Measurements from ENCODE around the gene CTTN.
"Not testable (repeated sequence)": the region's sequence is repeated elsewhere in the genome, so short reads cannot be mapped to it uniquely, and the experiment has no call there.

CTTN gene

DNA sequence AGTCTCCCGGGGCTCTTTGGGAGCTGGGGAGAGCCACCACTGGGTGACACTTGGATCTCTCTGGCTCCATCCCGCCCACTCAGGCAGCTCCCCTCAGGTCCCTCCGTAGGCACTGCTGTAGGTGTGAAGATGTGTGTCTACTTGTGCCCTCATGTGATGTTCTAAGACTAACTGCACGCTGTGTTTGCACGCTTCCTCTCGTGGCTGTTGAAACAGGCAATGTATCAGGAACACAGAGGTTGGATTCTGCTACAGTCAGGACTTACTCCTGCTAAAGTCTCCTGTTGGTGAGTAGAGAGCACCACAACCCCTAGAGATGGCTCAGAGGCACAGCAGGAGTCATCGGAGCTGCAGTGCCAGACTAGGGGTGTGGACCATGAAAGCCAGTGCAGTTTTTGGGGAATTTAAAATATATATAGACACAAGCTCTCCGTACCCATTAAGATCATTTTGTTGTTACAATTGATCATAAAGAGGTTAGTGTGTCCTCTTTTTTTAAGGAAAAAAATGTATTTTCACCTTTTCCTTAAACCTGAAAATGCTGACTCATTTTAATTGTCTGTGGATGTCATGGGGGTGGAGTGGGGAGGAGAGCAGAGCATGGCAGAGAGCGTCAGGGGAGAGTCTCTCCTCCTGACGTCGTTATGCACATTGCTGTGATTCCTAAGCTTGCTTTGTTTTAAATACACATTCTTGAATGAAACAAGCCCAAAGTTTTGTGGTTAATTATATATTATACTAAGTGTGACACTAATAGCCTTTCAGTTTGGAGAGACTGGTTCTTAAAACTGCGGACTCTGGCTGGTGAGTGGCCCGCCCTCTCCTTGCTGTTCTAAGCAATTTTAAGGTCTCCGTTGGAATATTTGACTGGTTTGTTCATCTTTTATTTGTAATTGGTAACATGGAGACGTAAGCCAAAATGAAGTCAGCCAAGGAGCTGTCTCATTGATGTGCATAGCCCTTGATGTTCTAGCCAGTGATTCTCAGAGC, 16.2 kb upstream of the CTTN start:
- DNase-seq: no peak

DNA sequence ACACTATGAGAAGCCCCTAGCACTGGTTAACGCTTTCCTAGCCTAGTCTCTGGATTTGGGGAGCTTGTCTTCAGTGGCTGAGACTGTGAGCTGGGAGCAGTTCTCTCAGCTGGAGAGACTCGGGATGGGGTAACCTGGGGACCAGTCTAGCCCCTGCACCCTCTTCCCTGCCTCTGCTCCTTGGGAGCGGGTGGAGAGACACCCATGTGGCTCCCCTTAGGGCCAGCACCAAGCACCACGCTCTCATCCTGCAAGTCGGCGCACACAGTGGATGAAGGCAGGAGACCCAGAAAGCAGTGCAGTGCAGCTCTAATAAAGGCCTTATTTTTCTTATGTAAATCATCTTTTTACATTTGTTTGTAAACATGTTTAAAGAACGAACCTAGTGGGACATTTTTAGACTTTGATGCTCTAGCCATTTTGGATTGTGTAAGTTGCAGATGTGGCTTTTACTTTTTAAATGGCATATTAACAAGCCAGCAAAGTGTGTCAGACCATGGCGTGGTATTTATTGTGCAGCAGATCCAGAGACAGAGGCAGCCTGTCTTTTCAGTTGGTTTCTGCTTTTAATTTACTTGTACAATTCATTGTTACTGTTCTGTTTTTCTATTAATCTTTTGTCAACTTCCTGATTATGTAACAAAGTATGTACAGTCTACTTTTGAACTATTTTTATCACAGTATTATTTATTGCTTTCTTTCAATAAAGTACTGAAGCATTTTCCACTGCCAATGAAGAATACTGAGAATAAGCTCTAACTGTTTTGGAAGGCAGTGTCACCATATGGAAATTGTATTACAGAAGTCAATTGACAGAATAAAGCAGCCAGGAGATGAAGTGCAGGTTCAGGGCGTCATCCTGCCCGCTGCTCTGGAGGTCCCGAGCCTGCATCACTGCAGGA, 14.4 kb upstream of the CTTN start:
- no peak for DNase-seq

DNA sequence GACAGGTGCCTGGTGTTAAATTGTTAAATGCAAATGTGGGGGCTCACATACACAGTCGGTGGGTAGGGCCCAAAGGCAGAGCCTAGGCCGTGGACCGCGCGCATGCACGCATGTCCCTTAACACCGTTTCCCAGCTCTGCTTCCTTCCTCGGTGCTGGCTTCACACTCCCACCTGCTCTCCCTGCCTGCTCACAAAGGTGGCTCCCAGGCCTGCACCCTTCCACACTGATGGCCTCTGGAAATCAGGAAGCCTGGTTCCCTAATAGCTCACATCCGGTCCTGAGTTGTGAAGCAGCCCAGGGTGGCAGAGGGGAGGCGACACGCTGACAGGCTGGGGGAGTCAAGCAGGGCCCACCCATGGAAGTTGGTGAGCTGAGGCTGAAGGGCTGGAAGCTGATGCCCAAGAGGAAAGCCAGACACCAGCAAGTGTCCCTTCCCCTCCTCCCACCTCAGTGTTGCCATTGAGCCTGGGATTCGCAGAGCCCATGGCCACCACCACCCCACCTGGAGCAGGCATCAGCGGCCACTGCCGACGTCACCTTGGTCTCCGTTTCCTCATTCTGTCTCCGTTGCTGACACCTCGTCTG, 13.7 kb upstream of the CTTN start:
- no peak for DNase-seq

DNA sequence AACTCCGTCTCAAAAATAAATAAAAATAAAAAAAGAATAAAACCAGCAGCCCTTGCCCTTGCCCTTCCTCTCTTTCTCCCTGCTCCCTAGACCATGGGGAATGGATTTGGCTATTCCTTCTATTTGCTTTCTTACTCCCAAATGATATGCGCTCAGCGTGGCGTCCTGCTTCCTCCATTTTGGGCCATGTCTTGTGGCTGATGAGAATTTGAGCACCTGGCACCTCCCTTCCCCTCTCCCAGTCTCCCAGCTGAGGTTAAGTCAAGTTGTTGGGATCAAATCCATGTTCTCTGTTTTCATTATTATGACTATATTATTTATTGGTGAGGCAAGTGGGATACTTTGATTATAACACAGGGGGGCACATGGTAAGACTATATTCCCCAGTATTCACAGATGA, 10.8 kb upstream of the CTTN start:
- no peak for DNase-seq

DNA sequence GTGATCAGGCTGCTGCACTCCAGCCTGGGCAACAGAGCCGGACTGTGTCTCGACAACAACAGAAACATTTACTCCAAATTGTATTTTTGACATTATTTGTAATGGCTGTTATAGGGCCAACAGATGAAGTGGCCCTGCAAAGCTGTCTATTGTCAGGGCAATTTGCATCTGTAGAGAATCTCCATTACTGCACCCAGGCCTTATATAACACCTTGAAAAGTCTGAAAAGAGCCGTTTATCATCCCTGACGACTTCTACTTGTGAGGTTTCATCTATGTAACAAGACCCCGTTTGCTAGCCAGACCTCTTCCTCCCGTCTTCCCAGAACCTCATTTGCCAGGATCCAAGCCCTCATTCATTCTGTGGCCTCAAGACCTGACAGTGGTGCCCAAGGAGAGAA, 9.1 kb upstream of the CTTN start:
- no peak for DNase-seq

DNA sequence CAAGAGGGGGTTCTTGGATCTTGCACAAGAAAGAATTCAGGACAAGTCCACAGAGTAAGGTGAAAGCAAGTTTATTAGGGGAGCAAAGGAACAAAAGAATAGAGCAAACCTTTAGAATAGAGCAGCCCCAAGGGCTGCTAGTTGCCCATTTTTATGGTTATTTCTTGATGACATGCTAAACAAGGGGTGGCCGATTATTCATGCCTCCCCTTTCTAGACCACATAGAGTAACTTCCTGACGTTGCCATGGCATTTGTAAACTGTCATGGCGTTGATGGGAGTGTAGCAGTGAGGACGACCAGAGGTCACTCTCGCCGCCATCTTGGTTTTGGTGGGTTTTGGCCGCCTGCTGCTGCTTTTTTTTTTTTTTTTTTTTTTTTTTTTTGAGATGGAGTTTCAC, 7.4 kb upstream of the CTTN start:
- not testable (repeated sequence) for DNase-seq

DNA sequence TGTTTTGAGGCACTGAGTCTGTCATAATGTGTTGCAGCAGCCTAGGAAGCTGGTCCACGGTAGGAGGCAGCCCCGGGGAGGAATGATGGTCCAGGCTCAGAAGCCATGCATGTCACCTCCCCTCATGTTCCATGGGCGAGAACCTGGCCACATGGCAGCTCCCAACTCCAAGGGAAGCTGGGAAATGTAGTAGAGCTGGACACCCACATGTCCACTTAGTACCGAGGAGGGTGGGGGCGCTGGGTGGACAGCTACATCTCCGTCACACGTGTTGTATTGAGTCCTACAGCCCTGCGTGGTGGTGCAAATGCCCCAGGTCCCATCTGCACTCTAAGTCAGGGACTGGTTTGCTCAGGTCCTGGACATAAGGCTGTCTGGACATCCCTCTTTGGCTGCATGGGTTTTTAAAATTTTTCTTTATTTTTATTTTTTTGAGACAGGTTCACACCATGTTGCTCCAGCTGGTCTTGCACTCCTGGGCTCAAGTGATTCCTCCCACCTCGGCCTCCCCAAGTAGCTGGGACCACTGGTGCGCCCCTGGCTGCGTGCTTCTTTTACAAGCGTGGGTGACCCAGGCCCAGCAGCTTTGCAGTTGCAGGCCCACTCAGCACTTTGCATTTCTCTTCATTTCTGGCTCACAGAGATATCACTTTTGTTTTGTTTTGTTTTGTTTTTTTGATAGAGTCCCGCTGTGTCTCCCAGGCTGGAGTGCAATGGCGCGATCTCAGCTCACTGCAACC, 3.9 kb upstream of the CTTN start:
- DNase-seq: no peak

DNA sequence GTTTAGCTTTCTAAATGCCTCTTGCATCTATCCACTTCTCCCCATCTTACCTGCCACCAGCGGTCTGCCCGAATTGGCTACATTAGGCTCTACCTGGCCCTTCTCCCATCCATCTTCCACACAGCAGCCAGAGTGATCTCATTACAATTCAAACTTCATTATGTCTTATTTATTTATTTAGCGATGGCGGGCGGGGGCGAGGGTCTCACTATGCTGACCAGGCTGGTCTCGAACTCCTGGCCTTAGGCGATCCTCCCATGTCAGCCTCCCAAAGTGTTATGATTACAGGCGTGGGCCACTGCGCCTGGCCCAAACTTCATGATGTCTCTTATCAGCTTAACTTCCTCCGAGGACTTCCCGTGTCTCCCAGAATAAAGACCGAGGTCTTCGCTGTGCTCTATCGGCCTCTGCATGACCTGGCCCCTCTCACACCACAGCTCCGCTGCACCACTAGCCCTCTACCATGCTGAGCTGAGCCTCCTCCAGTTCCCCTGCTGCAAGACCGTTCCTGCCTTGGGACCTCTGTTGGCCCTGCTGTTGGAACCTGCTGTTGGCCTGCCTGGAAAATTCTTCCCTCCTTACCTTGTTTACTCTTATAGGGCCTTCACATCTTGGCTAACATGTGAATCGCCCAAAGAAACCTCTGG, 870 bp upstream of the CTTN start:
- DNase-seq: peak in 1 of 6 experiments; percentile 28

DNA sequence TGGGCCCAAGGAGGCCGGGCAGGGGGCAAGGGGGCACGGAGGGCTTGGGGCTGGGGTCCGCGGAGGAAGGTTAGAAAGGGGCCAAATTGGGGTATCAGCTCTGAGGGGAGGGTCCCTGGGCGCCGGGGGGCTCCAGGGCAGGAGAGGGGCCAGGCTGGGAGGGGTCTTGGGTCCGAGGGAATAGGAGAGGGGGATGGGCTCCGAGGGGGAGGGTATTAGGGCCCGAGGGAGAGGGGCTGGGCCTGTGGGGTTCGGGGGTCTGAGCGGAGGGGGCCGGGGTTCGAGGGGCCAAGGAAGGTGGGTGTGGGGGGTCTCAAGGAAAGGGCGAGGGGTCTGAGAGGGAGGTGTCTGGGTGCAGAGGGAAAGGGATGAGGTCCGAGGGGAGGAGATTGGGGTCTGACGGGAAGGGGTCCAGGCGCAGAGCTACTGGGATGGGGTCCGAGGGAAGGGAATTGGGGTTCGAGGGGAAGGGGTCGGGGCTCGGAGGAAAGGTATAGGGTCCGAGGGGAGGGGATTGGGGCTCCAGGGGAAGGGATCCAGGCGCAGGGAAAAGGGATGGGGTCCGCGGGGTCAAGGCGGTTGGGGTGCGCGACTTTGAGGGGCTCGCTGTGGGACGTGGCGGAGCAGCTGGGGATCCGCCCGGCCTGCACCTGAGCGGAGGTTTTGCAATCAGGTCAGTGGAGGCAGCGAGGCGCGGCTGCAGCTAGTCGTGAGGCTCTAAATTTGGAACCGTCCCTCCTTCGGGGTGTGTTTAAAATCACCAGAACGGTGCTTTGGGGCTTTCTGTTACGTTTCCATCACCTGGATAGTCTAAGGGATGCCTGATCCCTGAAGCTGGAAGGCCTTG, 728 bp downstream of the CTTN start:
- peak in 2 of 6 experiments; percentile 3 to 4 for DNase-seq

DNA sequence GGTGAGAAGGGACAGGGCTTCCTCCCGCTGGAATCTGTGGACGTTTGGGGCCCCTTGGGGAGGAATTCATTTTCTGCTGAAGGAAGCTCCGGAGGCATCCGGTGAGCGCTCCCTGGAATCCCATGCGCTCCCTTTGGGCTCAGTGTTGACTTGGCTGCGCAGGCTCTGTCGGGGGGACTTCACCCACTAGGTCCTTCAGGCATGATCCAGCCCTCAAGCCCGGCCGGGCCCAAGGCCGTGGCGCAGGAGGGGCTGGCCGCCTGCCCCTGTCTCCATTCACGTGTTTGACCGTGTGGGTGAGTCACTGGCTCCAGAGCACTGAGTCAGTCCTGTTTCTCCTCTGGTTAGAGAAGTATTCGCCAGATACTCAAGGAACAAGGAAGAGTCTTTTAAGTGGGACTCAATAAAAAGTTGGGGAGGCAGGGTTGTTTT, 1.4 kb downstream of the CTTN start:
- DNase-seq: no peak

DNA sequence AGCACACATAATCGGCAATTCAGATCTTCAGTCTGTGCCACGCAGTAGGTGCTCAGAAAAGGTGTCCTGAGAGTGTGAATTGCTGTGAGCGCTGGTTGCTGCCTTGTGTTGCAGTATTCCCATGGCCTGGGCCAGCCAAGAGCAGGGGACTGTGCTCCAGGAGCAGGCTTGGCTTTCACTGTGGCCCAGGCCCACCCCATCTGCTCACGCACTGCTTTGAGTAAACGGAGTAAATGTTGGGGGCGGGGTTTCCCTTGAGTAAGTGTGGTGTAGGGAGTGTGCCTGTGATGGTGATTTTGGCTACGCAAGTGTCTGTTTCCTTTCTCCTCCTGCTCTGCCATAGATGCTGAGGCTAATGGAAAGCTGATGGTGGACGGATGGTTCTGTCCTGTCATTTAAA, 2.3 kb downstream of the CTTN start:
- no peak for DNase-seq

DNA sequence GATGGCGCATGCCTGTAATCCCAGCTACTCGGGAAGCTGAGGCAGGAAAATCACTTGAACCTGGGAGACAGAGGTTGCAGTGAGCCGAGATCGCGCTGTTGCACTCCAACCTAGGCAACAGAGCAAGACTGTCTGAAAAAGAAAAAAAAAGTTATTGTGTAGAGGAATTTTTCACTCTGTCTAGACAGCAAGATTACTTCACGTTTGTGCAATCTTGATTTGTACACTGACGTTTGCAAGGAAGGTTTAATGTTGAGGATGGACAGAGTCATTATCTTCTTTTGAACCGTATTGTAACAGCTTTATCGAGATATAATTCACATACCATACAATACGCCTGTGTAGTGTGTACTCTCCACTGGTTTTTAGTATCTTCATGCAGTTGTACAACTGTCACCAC, 3.7 kb downstream of the CTTN start:
- no peak for DNase-seq

DNA sequence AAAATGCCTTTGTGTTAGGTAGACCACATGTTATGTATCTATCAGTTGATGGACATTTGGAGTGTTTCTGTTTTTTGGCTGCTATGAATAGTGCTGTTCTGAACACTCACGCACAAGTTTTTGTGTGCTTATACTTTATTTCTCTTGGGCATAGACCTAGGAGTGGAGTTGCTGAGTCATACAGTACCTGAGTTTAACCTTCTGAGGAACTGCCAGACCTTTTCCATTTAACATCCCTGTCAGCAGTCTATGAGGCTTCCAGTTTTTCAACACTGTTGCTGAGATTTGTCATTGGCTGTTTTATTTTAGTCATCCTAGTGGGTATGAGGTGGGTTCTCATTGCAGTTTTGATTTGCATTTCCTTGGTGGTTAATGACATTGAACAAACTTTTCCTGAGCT, 4.4 kb downstream of the CTTN start:
- DNase-seq: no peak

DNA sequence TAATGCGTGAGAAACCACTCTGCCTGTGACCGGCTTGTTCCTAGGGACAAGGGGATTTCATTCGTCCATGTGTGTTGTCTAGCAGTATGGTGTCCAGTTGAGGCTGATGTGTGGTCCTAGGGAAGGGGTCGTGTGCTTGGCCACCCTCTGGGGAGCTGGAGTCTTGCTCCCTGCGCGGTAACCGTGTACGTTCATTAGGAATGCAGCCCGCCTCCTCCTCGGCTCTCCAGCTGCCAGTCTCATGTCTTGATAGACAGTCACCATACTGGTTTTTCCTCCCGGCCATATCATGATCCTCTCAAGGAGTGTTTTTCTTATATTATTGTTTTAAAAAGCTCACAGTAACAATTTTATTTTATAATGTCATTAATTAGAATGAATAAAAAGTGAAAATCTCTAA, 5.9 kb downstream of the CTTN start:
- no peak for DNase-seq

DNA sequence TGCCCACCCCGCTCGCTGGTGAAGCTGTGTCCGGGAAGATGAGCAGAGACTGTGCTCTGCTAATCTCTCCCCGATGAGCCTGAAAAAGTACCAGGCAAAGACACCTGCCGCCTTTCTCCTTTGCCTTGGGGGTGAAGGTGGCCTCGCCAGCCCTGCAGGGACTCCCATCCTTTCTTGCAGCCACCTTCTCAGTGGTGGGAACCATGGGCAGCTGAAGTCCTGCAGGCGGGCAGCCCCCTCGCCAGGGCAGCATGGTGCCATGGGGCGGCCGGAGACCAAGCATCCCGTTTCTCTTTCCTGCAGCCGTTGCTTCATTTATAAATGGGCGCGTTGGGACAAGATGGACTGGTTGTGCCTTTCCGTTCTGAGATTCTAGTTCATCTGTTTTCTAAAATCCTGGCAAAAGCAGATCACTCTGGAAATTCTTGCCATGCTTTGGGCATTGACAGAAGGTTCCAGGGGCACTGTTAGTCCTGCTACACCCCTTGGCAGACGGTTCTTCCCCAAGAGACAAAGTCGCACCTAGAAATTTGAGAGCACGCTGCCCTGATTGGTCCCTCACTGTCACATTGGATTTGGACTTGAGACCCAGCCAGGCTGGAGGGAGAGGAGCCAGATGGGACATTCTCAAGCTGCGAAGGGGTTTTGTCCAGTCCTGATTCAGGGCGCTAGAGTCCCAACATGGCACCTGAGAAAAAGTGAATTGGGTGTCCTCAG, 7.5 kb downstream of the CTTN start:
- DNase-seq: no peak

DNA sequence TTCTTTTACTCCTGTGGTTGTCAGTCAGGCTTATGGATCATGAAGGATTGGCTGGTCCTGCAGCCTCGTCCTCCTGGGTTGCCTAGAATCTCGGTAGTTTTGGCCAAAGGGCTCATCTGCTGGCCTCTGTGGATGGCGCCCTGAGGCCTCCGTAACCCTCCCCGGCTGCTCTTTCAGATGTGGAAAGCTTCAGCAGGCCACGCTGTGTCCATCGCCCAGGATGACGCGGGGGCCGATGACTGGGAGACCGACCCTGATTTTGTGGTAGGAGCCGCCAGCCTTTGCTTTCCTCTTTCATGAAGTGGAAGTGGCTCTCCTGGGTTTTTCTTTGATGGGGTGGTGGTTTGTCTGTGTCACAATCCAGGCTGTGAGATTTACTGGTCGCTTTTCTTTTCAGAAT, 8.8 kb downstream of the CTTN start:
- no peak for DNase-seq

DNA sequence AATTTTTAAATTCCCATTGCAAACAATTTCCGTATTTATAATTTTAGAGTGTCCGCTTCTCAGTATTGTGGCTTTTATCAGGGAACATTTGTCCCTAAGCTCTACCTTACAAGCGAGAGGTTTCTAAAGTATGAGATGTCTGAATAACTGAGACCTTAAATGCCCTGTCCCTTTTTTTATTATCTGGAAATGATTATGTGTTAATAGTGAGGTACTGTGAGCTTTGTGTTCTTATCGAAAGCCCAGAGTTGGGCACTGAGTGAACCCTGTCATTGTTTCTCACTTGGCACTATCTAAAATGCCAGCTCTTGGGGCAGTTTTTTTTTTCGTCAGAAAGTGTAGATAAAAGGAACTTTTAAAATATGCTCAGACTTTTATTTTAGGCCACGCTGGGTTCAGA, 9.5 kb downstream of the CTTN start:
- DNase-seq: no peak

DNA sequence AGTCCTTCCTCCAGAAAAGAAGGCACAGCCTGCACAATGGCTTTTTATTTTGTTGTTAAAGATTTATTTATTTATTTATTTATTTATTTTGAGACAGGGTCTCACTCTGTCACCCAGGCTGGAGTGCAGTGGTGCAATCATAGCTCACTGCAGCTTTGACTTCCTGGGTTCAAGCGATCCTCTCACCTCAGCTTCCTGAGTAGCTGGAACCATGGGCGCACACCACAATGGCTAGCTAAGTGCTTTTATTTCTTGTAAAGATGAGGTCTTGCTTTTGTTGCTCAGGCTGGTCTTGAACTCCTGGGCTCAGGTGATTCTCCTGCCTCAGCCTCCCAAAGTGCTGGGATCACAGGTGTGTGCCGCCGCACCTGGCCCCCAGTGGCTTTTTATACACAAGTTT, 10.0 kb downstream of the CTTN start:
- not testable (repeated sequence) for DNase-seq

DNA sequence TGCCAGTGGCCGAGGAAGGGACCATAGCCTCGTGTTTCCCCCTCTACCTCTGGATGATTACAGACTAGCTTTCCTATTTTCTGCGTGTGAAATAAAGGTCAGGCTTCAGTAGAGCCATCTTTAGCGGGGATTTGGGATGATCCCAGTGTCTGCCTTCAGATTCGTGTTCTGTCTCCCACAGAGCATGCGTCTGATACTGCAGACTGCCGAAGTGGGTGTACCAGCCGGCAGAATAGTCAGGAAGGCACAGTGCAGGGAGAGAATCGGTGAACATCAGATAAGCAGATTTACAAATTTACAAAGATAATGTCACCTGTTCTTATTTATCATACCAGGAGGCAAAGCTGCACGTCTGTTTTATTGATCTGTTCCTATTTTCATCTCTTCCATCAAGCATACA, 11.1 kb downstream of the CTTN start:
- no peak for DNase-seq

DNA sequence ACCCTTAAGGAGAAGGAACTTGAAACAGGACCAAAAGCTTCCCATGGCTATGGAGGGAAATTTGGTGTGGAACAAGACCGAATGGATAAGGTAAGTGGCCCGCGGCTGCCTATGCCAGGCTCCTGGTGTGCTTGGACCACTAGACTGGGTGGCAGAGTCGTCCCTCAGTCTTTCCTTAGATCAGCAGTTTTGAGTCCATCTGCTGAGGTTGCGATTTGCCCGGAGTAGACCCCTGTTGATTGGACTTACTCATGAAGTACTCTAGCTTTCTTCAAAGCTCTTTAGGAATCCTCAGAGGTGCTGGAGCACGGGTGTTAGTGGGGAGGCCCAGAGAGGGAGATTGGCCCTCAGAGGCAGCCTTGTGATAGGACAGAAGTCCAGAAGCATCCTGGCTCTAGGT, 11.5 kb downstream of the CTTN start:
- no peak for DNase-seq

Measured in stimulated activated naive CD4-positive, alpha-beta T cell (primary cell).